GM18505 (cell line): ENCODE measurements around the gene XCL1.
"Not testable (repeated sequence)": the region's sequence is repeated elsewhere in the genome, so short reads cannot be mapped to it uniquely, and the experiment has no call there.

Experiments used
- ATAC-seq: cut with Tn5 transposase; IDR thresholded peaks from one replicate; pipeline ENCODE4 v1.9.1; 2021; ENCODE audit not compliant: unreplicated experiment
- POLR2A ChIP-seq: IDR thresholded peaks from 4 replicates; pipeline ENCODE4 v1.6.1; 2011; ENCODE audit warnings: borderline replicate concordance; ENCODE audit not compliant: insufficient read depth, insufficient read length; ENCODE audit errors: extremely low read depth

XCL1 gene

GRCh38 chr1:168576245-168576688, at the start of gene XCL1:
XCL1 (plus strand) TSS chr1:168576605; CDS start chr1:168576638, 33 bp downstream.
- not testable (repeated sequence) for ATAC-seq

DNA sequence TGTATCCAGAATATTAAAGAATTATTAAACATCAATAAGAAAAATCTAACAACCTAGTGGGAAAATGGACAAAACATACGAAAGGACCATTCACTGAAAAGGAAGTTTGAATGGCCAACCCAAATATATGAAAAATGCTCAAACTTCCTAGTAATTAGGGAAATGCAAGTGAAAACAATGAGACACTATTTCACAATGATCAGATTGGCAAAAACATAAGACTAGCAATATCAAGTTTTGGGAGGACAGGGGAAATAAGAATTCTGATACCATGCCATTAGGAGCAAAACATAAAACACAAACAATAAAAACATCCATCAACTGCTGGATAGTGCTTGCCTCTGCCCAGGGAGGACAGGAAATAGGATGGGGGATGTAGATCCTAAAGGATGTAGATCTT, 46.9 kb upstream of the XCL1 start:
- TF ChIP-seq POLR2A, result no peak
- no peak for ATAC-seq

DNA sequence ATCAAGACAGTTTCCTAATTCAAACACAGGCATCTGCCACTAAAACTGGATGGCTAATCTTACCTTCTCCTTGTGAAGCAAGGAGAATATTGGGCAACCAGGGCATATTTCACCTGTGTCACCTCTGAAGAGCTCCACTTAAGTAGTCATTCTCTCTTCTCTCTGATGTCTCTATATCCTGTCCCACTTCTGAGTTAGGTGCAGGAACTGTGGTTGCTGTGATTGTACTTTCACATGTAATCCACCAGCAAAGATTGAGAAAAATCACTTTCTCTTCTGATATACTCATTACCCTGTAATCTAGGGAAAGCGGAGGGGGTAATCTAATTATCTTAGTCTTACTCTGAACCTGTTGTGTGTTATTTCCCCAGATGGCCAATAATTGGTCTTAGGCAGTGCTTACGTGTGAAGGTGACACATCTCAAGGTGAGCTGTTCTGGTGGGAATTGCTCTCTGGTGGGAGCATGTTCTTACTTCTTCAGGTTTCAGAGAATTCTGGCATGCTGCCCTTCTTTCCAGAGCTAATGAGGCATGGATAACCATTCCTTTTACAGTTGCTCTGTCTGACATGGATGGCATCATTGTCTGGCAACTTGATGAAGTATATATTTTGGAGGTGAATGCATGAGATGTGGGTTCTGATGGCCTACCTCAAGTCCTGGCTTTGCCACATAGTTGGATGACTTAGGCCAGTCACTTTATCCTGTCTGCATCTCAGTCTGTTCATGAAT, 44.6 kb upstream of the XCL1 start:
- ATAC-seq, result no peak
- no peak for TF ChIP-seq POLR2A

DNA sequence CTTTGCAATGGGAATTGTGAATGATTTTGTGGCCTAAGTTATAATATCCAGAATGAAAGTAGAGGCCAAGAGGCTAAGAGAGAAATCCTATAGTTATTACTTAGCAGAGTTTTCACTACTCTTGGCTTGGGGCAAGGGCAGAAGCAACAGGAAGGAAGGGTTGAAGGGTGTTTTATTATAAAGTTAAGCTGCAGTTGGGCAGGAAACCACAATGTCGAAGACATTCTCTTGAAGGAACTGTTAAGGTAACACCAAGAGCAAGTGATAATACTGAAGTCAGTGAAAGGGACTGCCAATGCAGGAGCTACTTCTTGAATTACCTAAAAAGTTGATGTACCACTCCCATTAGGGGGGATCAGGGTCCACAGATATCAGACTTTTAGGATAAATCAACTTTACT, 40.9 kb upstream of the XCL1 start:
- no peak for TF ChIP-seq POLR2A
- peak; percentile 69 for ATAC-seq

- ATAC-seq, result not testable (repeated sequence)
These were observed 35.6 kb upstream of the XCL1 start for GRCh38 chr1:168540798-168541197.

DNA sequence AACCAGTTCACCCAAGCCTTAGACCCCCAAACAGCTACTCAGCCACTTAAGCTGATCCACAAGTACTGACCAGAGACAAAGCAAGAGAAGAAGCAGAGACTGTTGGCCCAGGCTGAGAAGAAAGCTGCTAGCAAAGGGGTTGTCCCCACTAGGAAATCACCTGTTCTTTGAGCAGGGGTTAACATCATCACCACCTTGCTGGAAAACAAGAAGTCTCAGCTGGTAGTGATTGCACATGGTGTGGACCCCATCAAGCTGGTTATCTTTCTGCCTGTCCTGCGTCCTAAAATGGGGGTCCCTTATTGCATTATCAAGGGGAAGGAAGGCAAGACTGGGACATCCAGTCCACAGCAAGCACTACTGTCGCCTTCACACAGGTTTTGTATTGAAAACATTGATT, 33.4 kb upstream of the XCL1 start:
- ATAC-seq, result not testable (repeated sequence)

- not testable (repeated sequence) for ATAC-seq
These were observed 32.4 kb upstream of the XCL1 start, which contains the start of gene XCL2 for GRCh38 chr1:168543840-168544498. XCL2 (minus strand) TSS chr1:168543997; CDS start chr1:168543964, 33 bp downstream.

GRCh38 chr1:168545678-168546552, 30.5 kb upstream of the XCL1 start:
- ATAC-seq, result not testable (repeated sequence)

GRCh38 chr1:168546553-168546895, 29.9 kb upstream of the XCL1 start:
- ATAC-seq, result not testable (repeated sequence)

DNA sequence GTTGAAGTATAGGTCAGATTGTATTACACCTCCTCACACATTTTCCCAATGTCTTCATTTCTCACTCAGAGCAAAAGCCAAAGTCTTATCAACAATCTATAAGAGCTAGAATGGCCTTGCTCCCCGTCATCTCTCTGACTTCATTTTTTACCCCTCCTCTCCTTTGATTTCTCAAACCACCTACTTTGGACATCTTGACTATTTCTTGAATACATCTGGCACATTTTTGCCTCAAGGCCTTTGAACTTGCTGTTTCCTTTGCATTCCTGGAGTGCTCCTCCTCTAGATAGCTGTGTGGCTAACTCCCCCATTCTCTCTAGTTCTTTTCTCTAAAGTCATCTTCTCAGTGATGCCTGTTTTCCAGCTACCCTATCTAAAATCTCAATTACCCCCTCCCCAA, 25.4 kb upstream of the XCL1 start:
- no peak for TF ChIP-seq POLR2A
- no peak for ATAC-seq

GRCh38 chr1:168551688-168552087, 24.7 kb upstream of the XCL1 start:
- TF ChIP-seq POLR2A, result no peak
- no peak for ATAC-seq

GRCh38 chr1:168552961-168553360, 23.4 kb upstream of the XCL1 start:
- TF ChIP-seq POLR2A, result no peak
- ATAC-seq, result no peak

- TF ChIP-seq POLR2A, result no peak
- ATAC-seq, result no peak
These were observed 22.5 kb upstream of the XCL1 start for GRCh38 chr1:168553680-168554553.
